ENCODE measurements around the gene NDUFB8. TPM values are rescaled to one million over a fixed set of nuclear protein-coding genes. Genes with fewer than 3 reads are reported as not detected.

Gene NDUFB8
- polyA plus RNA-seq, 5 donors, result 122 to 163 (median 132) TPM

DNA sequence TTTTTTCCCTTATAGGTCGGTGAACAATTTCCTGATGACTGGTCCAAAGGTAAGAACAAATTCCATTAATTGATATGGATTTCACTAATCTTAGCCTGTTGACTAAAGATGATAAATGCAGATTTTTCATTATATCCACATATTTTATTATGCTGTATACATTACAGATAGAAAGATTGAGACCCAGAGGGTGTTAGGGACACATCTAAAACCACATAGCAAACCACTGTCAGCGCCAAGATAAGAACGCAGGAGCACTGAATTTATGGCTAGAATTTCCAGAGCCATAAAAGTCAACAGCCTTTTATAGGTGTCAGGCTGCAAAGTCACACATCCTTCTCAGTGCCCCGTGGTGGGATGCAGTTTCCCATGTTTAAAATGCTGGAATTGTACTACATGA is 50.6 kb downstream of the NDUFB8 start:
- no peak for DNase-seq

- DNase-seq, result no peak
Observed at GRCh38 chr10:100477970-100478369, 51.7 kb downstream of the NDUFB8 start.

Other genes starting within 250 kb of the NDUFB8 start
- gene BLOC1S2, start 243.2 kb downstream of the NDUFB8 start, polyA plus RNA-seq (ENCODE audit: insufficient read depth in 1 of 5, insufficient read length in 5 of 5, low replicate concordance in 1 of 5), result 10 to 100 TPM; 26.8 to 39.1 (median 32.9) TPM
- under 1 TPM; 0.13 to 0.28 (median 0.23) TPM for gene PKD2L1, start 199.6 kb downstream of the NDUFB8 start, polyA plus RNA-seq (ENCODE audit: insufficient read depth in 1 of 5, insufficient read length in 5 of 5, low replicate concordance in 1 of 5)
- gene SCD, start 182.6 kb downstream of the NDUFB8 start, polyA plus RNA-seq (ENCODE audit: insufficient read depth in 1 of 5, insufficient read length in 5 of 5, low replicate concordance in 1 of 5), result 10 to 100 TPM; 16.3 to 45.3 (median 25.4) TPM
- under 1 TPM in 4 of 5 donors, not detected in 1; 0.05 to 0.12 (median 0.08) TPM for gene WNT8B, start 66.9 kb downstream of the NDUFB8 start, polyA plus RNA-seq (ENCODE audit: insufficient read depth in 1 of 5, insufficient read length in 5 of 5, low replicate concordance in 1 of 5)
- 10 to 100 TPM; 17.5 to 26.5 (median 20.5) TPM for gene SEC31B, start 10.0 kb downstream of the NDUFB8 start, polyA plus RNA-seq (ENCODE audit: insufficient read depth in 1 of 5, insufficient read length in 5 of 5, low replicate concordance in 1 of 5)
- 10 to 100 TPM; 30.5 to 45.4 (median 39.2) TPM for gene HIF1AN, start 6.1 kb upstream of the NDUFB8 start, polyA plus RNA-seq (ENCODE audit: insufficient read depth in 1 of 5, insufficient read length in 5 of 5, low replicate concordance in 1 of 5)
- gene PAX2, start 215.7 kb upstream of the NDUFB8 start, polyA plus RNA-seq (ENCODE audit: insufficient read depth in 1 of 5, insufficient read length in 5 of 5, low replicate concordance in 1 of 5), result under 1 TPM in 2 of 5 donors, not detected in 3; 0.15 to 0.64 TPM